HUDEP-2 (cell line): Measurements from ENCODE around the gene SNAPC2.
"Not testable (repeated sequence)": the region's sequence is repeated elsewhere in the genome, so short reads cannot be mapped to it uniquely, and the experiment has no call there.

Experiments used
- DNase-seq, 76 experiments: peaks; one replicate each; lab custom pipeline; 2025; ENCODE audit not compliant: unreplicated experiment in 76 of 76; lab: John Stamatoyannopoulos, UW

Gene SNAPC2

GRCh38 chr19:7931221-7932061, 11.3 kb downstream of the SNAPC2 start:
- DNase-seq: no peak

GRCh38 chr19:7932276-7932929, 12.3 kb downstream of the SNAPC2 start:
- DNase-seq: no peak

- no peak for DNase-seq
Measured at GRCh38 chr19:7932930-7933300, 12.8 kb downstream of the SNAPC2 start.

GRCh38 chr19:7933411-7933810, 13.3 kb downstream of the SNAPC2 start:
- DNase-seq: no peak

- DNase-seq: no peak
Measured at GRCh38 chr19:7933828-7934725, 13.9 kb downstream of the SNAPC2 start.

- no peak for DNase-seq
Measured at GRCh38 chr19:7934766-7935165, 14.6 kb downstream of the SNAPC2 start.

GRCh38 chr19:7940841-7941240, 20.7 kb downstream of the SNAPC2 start:
- DNase-seq: no peak

- DNase-seq: no peak
Measured at GRCh38 chr19:7941895-7942596, 21.9 kb downstream of the SNAPC2 start.

GRCh38 chr19:7942981-7943443, 22.9 kb downstream of the SNAPC2 start:
- DNase-seq: peak in 1 of 76 experiments; percentile 53

- DNase-seq: peak; percentile 80 to 100 (median 100)
Measured at GRCh38 chr19:7943444-7944176, 23.5 kb downstream of the SNAPC2 start, which contains the start of gene TIMM44. Gene TIMM44 (minus strand): TSS chr19:7943666. CDS start chr19:7943651, 15 bp downstream.

GRCh38 chr19:7944177-7944761, 24.1 kb downstream of the SNAPC2 start:
- peak in 73 of 76 experiments; percentile 36 to 91 (median 80) for DNase-seq

GRCh38 chr19:7947939-7948338, 27.8 kb downstream of the SNAPC2 start:
- DNase-seq: peak in 13 of 76 experiments; percentile 12 to 63 (median 33)

- DNase-seq: no peak
Measured at GRCh38 chr19:7953060-7953459, 32.9 kb downstream of the SNAPC2 start.

- DNase-seq: no peak
Measured at GRCh38 chr19:7953576-7953975, 33.4 kb downstream of the SNAPC2 start.

GRCh38 chr19:7955696-7956095, 35.6 kb downstream of the SNAPC2 start:
- DNase-seq: no peak

GRCh38 chr19:7959211-7959610, 39.1 kb downstream of the SNAPC2 start:
- DNase-seq: peak in 2 of 76 experiments; percentile 26 to 37

GRCh38 chr19:7961082-7961481, 40.9 kb downstream of the SNAPC2 start:
- DNase-seq: not testable (repeated sequence)

GRCh38 chr19:7961920-7962626, 41.9 kb downstream of the SNAPC2 start:
- no peak for DNase-seq
